HG02678 (cell line): ENCODE measurements around the gene ANKRD44.
A peak's percentile ranks its signal among the peaks of the same experiment; 100 is the strongest.

Source experiments
- ATAC-seq: cut with Tn5 transposase; IDR thresholded peaks from one replicate; pipeline ENCODE4 v1.9.1; 2021; ENCODE audit warnings: mild to moderate bottlenecking, moderate library complexity; ENCODE audit not compliant: unreplicated experiment

Gene ANKRD44

GRCh38 chr2:197322724-197323720 is 12.4 kb upstream of the ANKRD44 start:
- peak; percentile 39 for ATAC-seq

- no peak for ATAC-seq
Observed at GRCh38 chr2:197322143-197322542, 11.6 kb upstream of the ANKRD44 start.

GRCh38 chr2:197315371-197315770 is 4.8 kb upstream of the ANKRD44 start:
- no peak for ATAC-seq

DNA sequence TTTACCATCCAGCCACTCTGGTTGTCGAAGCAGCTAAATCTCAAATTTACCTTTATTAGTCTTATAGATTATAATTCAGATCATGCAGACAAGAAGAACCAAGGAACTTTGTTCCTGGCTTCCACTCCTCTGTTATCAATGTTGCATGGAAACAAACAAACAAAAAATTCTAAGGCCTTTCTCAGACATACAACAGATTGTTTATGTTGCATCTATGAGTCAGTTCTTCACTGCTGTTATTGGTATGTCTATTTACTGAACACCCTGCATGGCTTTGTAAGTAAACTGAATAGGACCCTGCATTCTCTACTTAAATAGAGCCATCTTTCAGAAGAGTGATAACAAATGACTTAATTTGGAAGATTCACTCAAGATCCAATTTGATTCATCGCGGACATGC is 1.6 kb upstream of the ANKRD44 start:
- ATAC-seq: no peak

DNA sequence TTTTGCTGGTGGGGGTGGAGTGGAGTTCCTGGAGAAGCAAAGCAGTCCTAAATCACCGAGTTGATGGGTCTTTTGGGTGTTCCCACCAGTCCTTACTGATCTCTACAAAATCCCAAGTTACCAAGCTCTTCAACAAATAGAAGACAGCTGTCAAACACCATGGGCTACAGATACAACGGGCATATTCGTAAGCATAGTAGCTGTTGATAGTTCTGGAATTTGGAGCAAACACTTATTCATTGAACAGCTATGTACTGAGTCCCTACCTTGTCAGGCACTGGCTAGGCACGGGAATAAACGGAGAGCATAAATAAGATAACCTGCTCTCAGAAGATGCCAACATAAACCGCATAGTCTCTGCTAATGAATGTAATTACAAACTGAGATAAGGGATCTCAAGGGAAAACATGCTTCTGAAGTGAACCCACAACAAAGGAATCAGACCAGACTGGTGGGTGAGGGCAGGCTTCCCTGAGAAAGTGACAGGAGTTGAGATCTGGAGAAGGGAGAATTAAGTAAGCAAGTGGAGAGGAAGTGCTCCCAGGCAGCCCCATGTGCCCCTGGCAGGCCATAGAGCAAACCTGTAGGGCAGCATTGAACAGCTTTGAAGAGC is 947 bp upstream of the ANKRD44 start:
- ATAC-seq: no peak

GRCh38 chr2:197310987-197311420 is 424 bp upstream of the ANKRD44 start:
- no peak for ATAC-seq

DNA sequence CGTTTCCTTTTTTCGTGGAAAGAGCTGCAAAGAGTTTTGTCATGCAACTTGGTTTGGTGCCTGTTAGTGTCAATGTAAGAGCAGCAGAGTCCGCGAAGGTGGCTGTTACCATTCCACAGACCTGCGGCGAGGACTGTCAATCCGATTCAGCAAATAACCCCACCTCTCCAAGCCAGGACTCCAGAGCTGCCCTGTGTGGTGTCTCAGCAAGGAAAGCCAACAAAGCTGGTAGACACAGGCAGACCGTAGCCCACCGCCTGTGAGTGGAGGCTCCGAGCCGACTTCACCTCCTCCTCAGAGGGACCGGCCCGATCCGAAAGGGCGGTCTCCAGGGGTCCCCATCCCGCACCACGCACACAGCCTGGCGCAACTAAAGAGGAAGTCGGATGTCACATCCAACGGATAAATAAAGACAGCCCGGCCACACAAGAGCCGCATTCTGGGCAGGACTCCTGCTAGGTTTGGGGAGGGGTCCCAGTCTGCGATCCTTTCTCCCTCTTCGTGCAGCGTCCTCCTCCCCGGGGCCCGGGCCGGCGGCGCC is 819 bp downstream of the ANKRD44 start:
- no peak for ATAC-seq

DNA sequence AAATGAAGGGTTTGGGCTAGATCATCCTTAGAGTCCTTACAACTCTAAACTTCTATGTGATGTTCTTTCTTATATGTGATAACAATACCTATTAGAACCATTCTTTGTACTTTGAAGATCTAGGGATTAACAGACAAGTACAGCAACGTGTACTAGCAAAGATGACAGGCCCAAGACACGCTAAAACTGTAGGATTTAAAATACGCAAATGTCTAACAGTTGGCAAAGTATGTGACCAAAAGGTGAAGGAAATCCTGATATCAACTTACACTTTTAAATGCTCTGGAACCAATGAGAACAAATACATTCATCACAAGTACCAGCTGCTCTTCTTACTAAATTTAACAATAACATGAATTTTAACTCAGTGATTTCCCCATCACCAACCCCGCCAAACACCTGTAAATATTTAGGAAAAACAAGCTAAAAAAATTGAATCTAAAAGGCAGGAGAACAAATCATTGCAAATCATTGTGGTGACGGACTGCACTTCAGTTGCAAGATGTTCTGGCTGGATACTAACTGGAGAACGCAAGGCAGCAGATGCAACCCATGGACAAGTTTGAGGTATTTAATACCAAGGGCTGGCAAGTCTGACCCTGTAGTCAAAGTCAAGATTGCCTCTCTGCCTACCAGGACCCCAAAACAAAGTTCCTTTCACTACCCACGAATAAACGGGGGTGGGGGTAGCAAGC is 1.4 kb downstream of the ANKRD44 start:
- ATAC-seq: no peak

- no peak for ATAC-seq
Observed at GRCh38 chr2:197308585-197308984, 2.0 kb downstream of the ANKRD44 start.

DNA sequence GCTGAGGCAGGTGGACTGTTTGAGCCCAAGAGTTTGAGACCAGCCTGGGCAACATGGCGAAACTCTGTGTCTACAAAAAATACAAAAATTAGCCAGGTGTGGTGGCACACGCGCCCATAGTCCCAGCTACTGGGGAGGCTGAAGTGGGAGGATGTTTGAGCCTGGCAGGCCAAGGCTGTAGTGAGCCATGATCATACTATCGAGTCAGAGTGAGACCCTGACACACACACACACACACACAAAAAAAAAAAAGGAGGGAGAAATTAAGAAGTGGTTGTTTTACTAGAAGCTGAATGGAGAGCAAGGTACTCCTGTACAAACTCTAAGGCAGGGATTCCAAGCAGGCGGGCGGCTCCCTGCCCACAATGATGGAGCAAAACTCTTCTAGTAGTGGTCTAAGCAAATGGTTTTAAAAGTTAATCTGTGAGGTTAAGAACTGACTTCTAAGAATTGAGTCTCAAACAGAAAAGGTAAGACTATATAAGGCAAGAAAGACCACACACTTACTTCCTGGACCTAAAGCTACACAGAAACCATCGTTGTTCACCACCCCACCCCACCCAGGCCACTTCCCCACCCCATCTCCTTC is 2.6 kb downstream of the ANKRD44 start:
- peak; percentile 20 for ATAC-seq

- no peak for ATAC-seq
Observed at GRCh38 chr2:197307236-197307932, 3.2 kb downstream of the ANKRD44 start.

- no peak for ATAC-seq
Observed at GRCh38 chr2:197306696-197307040, 3.9 kb downstream of the ANKRD44 start.

DNA sequence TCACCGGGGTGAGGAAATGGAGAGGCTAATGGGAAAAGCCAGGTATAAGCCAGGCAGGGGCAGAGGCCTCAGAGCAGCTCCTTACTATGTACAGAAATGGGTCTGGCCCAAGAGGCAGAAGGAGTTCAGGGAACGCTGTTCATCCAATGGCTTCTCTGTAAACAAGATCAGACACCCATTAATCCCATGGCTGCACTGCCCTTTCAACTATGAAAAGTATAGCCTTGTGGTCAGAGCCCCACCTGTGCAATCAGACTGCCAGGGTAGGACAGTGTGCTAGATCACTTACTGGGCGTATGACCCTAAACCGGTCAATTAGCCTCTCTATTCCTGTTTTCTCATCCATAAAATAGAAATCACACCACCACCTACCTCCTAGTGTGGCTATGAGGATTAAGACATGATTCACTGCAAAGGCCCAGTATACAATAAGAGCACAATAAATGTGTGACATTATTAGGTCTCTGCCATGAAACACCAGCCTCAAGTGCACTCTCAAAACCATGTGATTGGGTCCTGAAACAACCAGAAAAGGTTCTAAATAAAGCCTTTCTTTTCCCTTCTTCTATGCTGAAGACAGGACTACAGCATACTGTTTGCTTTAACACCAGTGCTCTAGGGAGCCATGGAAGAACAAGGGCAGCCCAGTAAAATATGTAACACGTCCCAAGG is 4.4 kb downstream of the ANKRD44 start:
- no peak for ATAC-seq

DNA sequence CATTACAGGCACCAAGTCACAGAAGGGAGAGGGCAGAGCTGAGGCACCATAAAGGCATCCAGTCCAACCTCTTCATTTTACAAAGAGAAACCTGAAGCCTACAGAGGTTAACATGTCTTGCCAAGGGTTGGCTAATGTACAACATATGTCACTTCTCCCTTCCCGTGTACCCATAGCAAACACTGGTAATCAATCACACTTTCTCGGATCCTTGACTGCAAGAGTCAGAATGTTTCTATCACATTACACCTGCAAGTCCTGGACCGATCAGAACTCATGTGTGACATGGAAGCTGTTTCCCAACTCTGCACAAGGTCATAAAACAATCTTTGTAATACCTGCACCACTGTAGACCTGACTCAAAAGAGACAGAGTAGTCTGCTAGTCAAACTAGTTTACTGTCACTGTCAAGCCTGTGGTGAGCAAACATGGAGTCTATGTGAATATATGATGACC is 6.0 kb downstream of the ANKRD44 start:
- ATAC-seq: peak; percentile 31

- no peak for ATAC-seq
Observed at GRCh38 chr2:197300139-197300538, 10.4 kb downstream of the ANKRD44 start.

- ATAC-seq: no peak
Observed at GRCh38 chr2:197298609-197299008, 12.0 kb downstream of the ANKRD44 start.

- no peak for ATAC-seq
Observed at GRCh38 chr2:197297772-197298318, 12.7 kb downstream of the ANKRD44 start.

DNA sequence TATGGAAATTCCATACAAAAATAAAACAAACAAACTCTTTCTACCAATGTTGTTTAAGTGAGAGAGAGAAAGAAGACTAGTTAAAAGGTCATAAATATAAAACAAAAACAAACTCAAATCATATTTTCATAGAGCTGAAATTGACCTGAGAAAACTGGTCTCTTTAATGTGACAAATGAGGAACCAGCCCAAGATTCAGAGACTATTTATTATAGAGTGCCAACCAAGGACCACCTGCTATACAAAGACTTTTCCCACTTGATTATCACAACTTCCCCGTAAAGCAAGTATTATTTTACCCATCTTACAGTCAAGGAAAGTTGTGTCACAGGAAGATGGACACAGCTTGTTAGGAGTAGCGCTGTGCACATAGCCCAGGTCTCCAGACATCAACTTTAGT is 13.3 kb downstream of the ANKRD44 start:
- ATAC-seq: no peak

DNA sequence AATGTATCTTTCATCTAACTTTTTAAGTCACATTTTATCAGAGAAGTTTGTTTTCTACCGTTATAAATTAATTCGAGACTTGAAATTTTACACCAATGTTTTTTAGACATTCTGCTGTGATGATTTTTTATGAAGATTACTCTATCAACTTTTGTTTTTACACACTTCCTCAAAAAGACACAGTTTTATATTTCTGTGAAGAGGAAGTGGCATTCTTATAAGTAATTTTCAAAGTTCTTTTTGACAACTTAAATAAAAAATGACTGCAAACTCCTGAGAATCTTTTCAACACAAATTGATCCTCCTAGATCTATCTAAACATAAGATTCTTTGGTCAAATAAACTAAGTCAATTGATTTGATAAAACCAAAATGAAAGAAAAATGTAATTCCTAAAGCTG is 13.7 kb downstream of the ANKRD44 start:
- no peak for ATAC-seq
